DOHH2 (cell line): ENCODE results near the gene YBX2.

ENCODE experiments used
- CTCF ChIP-seq: fragments of 200-600 bp; sonication (generic); IDR thresholded peaks from one replicate; pipeline ENCODE4 v1.5.1; 2014; ENCODE audit warnings: antibody characterized with exemption, mild to moderate bottlenecking, low read depth, low read length; ENCODE audit not compliant: poor library complexity, severe bottlenecking
- EZH2phosphoT487 ChIP-seq: fragments of 200-600 bp; sonication (generic); IDR thresholded peaks from 2 replicates; pipeline ENCODE4 v1.6.1; 2017; ENCODE audit warnings: borderline replicate concordance, mild to moderate bottlenecking, antibody characterized with exemption, low read length, moderate library complexity, mixed read lengths

GRCh38 chr17:7327056-7327455, 32.6 kb upstream of the YBX2 start:
- TF ChIP-seq CTCF (no peak), EZH2phosphoT487 (no peak)
